Measurements from ENCODE around the gene TAOK3. TPM values are rescaled to one million over a fixed set of nuclear protein-coding genes. Genes with fewer than 3 reads are reported as not detected.

TAOK3 gene
- total RNA-seq, 2 donors from 2014 or later: 33.4 to 40.6 TPM

GRCh38 chr12:118212606-118213005 lies 160.1 kb downstream of the TAOK3 start:
- WGBS, 2 experiments (ENCODE audit: insufficient coverage in 1 of 2, insufficient read length in 1 of 2): 83 to 95% methylated on average over 2 of the region's 2 CpGs
- H3K9ac ChIP-seq (ENCODE audit: extremely low read depth, low read length, poor library complexity, severe bottlenecking): no peak overlapping the region
- no peak overlapping the region for H3K27ac ChIP-seq (ENCODE audit: low read depth, low read length)
- H3K4me1 ChIP-seq (ENCODE audit: control insufficient read depth, insufficient read depth, low read length): no peaks in the 10 kb centered on the region
- H3K9me3 ChIP-seq (ENCODE audit: control insufficient read depth, low read length): no peaks in the 10 kb centered on the region
- no peak overlapping the region for H3K4me3 ChIP-seq (ENCODE audit: low read length)
- no peak for TF ChIP-seq CTCF (conservative IDR thresholded peaks at IDR 0.05)
- no peaks in the 10 kb centered on the region for H3K27me3 Mint-ChIP-seq (ENCODE audit: insufficient read depth)
- H3K4me1 Mint-ChIP-seq: no peaks in the 10 kb centered on the region
- no peak for DNase-seq
- no peak overlapping the region for H3K27ac Mint-ChIP-seq
- H3K36me3 Mint-ChIP-seq (ENCODE audit: low read depth): peaks cover 19% of the 10 kb centered on the region
- H3K9me3 Mint-ChIP-seq: no peaks in the 10 kb centered on the region
- no peak overlapping the region for H3K4me3 Mint-ChIP-seq
- no peaks in the 10 kb centered on the region for H3K36me3 ChIP-seq (ENCODE audit: control insufficient read depth, insufficient read depth, low read length)
- H3K27me3 ChIP-seq (ENCODE audit: control insufficient read depth, insufficient read depth, low read length, poor library complexity, severe bottlenecking): no peaks in the 10 kb centered on the region

- no peaks in the 10 kb centered on the region for H3K36me3 ChIP-seq (ENCODE audit: control insufficient read depth, insufficient read depth, low read length)
- no peaks in the 10 kb centered on the region for H3K27me3 ChIP-seq (ENCODE audit: control insufficient read depth, insufficient read depth, low read length, poor library complexity, severe bottlenecking)
- TF ChIP-seq CTCF (conservative IDR thresholded peaks at IDR 0.05): no peak
- H3K4me3 ChIP-seq (ENCODE audit: low read length): no peak overlapping the region
- Mint-ChIP-seq H3K27me3 (ENCODE audit: insufficient read depth) (no peaks in the 10 kb centered on the region), H3K36me3 (ENCODE audit: low read depth) (peaks cover 13% of the 10 kb centered on the region), H3K9me3 (no peaks in the 10 kb centered on the region), H3K4me1 (no peaks in the 10 kb centered on the region), H3K4me3 (no peak overlapping the region), H3K27ac (no peak overlapping the region)
- H3K9ac ChIP-seq (ENCODE audit: extremely low read depth, low read length, poor library complexity, severe bottlenecking): no peak overlapping the region
- no peaks in the 10 kb centered on the region for H3K9me3 ChIP-seq (ENCODE audit: control insufficient read depth, low read length)
- 92 to 99% methylated on average over 3 of the region's 3 CpGs for WGBS, 2 experiments (ENCODE audit: insufficient coverage in 1 of 2, insufficient read length in 1 of 2)
- H3K4me1 ChIP-seq (ENCODE audit: control insufficient read depth, insufficient read depth, low read length): no peaks in the 10 kb centered on the region
- DNase-seq: no peak
- no peak overlapping the region for H3K27ac ChIP-seq (ENCODE audit: low read depth, low read length)
Measured at GRCh38 chr12:118206107-118206412, 166.6 kb downstream of the TAOK3 start.

- Mint-ChIP-seq H3K4me1 (peaks cover 15% of the 10 kb centered on the region), H3K27ac (no peak overlapping the region), H3K27me3 (ENCODE audit: insufficient read depth) (no peaks in the 10 kb centered on the region), H3K9me3 (peaks cover 3% of the 10 kb centered on the region), H3K4me3 (no peak overlapping the region), H3K36me3 (ENCODE audit: low read depth) (peaks cover 24% of the 10 kb centered on the region)
- Histone ChIP-seq H3K4me3 (ENCODE audit: low read length) (no peak overlapping the region), H3K27ac (ENCODE audit: low read depth, low read length) (no peak overlapping the region), H3K4me1 (ENCODE audit: control insufficient read depth, insufficient read depth, low read length) (peaks cover 4% of the 10 kb centered on the region), H3K36me3 (ENCODE audit: control insufficient read depth, insufficient read depth, low read length) (no peaks in the 10 kb centered on the region), H3K9ac (ENCODE audit: extremely low read depth, low read length, poor library complexity, severe bottlenecking) (no peak overlapping the region), H3K27me3 (ENCODE audit: control insufficient read depth, insufficient read depth, low read length, poor library complexity, severe bottlenecking) (no peaks in the 10 kb centered on the region), H3K9me3 (ENCODE audit: control insufficient read depth, low read length) (no peaks in the 10 kb centered on the region)
- no peak for DNase-seq
- WGBS, 2 experiments (ENCODE audit: insufficient coverage in 1 of 2, insufficient read length in 1 of 2): 92 to 95% methylated on average over 2 to 6 of the region's 6 CpGs
- TF ChIP-seq CTCF (conservative IDR thresholded peaks at IDR 0.05): no peak
Measured at GRCh38 chr12:118193958-118194357, 178.7 kb downstream of the TAOK3 start.

All from endodermal cell (in vitro differentiated cells).